SJCRH30 (cell line): ENCODE measurements around the gene CENPU. TPM values are rescaled to one million over a fixed set of nuclear protein-coding genes. Genes with fewer than 3 reads are reported as not detected.

ENCODE experiments used
- DNase-seq, 2 experiments: peaks; one replicate each; pipeline ENCODE4 v3.0.0-alpha.2; 2015 to 2020
- H3K27ac ChIP-seq: fragments of 250-450 bp; sonication (Bioruptor Pico); 2 replicates; pipeline ENCODE4 v1.5.1; 2020; ENCODE audit warnings: mild to moderate bottlenecking, moderate library complexity
- H3K27me3 ChIP-seq: fragments of 250-450 bp; sonication (Bioruptor Pico); 2 replicates; pipeline ENCODE4 v1.5.1; 2020; ENCODE audit warnings: mild to moderate bottlenecking, moderate library complexity
- H3K36me3 ChIP-seq: fragments of 250-450 bp; sonication (Bioruptor Pico); 2 replicates; pipeline ENCODE4 v1.5.1; 2020; ENCODE audit warnings: mild to moderate bottlenecking, moderate library complexity
- H3K4me1 ChIP-seq: fragments of 250-450 bp; sonication (Bioruptor Pico); 2 replicates; pipeline ENCODE4 v1.5.1; 2020; ENCODE audit warnings: mild to moderate bottlenecking, moderate library complexity
- H3K4me3 ChIP-seq: fragments of 250-450 bp; sonication (Bioruptor Pico); 2 replicates; pipeline ENCODE4 v1.5.1; 2020; ENCODE audit warnings: mild to moderate bottlenecking, moderate library complexity
- H3K9me3 ChIP-seq: fragments of 250-450 bp; sonication (Bioruptor Pico); replicated peaks from 2 replicates; pipeline ENCODE4 v1.5.1; 2020; ENCODE audit warnings: mild to moderate bottlenecking, moderate library complexity
- total RNA-seq: library from RNA; depleted of rRNA; stranded (reverse); fragments of >200 nt; shearing (Covaris generic); gene quantifications from 2 replicates; pipeline ENCODE4 v1.2.3, GENCODE V29; 2014

CENPU gene
- total RNA-seq, 1 experiment from 2014 or later: 59.4 TPM

DNA sequence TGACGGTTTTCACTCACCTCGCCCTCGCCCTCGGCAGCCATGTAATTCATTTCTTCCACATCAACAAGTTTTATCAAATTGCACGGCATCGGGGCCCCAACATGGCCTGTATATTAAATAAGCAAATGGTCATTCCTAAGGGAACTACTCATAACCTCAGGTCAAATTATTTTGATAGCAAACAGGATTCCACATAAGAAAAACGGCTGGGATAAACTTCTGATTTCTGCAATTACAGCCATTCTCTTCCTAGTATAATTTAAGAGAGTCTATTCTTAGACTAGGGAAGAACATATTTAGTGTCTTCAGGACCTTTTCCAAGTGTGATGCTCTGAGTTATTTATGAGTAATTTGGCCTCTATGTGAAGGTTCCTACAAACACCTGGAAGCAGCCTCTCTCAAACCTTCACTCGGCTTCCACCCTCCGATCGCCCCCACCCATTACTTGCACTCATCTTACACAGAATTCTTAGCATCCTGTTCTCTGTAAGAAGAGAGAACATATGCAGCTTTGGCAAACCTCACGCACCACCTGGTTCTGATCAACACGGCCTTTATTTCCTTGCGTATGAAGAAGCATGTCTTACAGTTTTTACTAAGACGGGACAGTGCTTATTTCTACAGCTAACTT lies 29.4 kb upstream of the CENPU start:
- H3K36me3 ChIP-seq: no peaks in the 10 kb centered on the region
- H3K27ac ChIP-seq: no peak overlapping the region
- H3K4me3 ChIP-seq: no peak overlapping the region
- peaks cover 3% of the 10 kb centered on the region; the same call in 1 of the 2 replicates for H3K4me1 ChIP-seq
- no peak for DNase-seq
- H3K27me3 ChIP-seq: no peaks in the 10 kb centered on the region
- H3K9me3 ChIP-seq: no peaks in the 10 kb centered on the region

DNA sequence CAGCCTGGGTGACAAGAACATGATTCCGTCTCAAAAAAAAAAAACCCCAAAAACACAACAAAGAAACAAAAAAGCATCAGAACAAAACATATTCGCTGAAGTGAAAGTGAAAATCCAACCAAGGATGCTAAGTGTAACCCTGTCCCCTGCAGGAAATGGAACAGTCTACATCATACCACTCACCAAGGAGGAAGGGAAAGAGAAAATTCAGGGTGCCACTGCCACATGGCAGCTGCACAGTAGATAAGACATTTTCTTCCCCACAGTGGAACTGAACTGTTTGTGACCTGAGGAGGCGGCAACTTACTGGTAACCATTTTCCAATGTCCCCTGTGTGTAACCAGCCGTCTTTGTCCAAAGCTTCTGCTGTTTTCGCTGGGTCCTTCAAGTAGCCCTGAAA lies 28.2 kb upstream of the CENPU start:
- Histone ChIP-seq H3K4me1 (peaks cover 3% of the 10 kb centered on the region; the same call in 1 of the 2 replicates), H3K27me3 (no peaks in the 10 kb centered on the region), H3K4me3 (no peak overlapping the region), H3K9me3 (no peaks in the 10 kb centered on the region), H3K27ac (no peak overlapping the region), H3K36me3 (no peaks in the 10 kb centered on the region)
- DNase-seq: no peak

DNA sequence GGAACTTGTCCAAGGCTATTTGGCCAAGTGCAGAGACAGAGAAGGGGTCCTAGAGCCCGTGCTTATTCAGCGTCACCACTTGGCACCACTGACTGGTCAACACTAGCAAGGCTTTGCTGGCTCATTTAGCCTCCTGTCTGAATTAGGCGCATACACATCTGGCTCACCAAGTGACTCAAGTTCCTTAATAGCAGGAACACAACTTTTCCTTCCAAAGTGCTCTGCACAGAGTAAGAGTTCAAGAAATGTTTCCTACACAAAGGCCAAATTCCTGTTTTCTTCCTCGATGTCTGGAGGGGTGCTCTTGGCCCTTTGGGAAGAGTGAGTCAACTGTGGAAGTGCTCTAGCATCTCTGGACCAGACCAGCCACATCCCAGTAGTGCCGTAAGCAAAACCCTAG lies 26.8 kb upstream of the CENPU start:
- H3K9me3 ChIP-seq: no peaks in the 10 kb centered on the region
- H3K4me3 ChIP-seq: no peak overlapping the region
- DNase-seq: no peak
- H3K27me3 ChIP-seq: no peaks in the 10 kb centered on the region
- H3K4me1 ChIP-seq: peaks cover 4% of the 10 kb centered on the region; the same call in 1 of the 2 replicates
- H3K27ac ChIP-seq: no peak overlapping the region
- H3K36me3 ChIP-seq: no peaks in the 10 kb centered on the region

DNA sequence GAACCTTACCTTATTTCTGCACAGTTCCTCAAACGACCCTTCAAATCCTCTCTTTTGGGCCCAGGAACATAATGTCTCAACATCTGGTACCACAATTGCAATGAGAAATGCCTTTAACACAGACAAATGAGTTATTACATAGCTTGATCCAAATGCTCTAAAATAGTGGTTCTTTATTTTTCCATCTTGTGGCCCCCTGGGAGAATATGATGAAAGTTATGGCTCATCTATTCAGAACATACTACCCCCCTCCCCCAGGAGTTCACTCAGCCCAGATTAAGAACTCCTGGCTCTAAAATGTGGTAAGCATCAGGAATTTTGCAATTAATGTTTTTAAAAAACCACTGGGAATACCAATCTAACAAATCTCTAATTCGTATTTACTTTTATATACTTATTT lies 23.9 kb upstream of the CENPU start:
- Histone ChIP-seq H3K4me3 (no peak overlapping the region), H3K27me3 (no peaks in the 10 kb centered on the region), H3K36me3 (no peaks in the 10 kb centered on the region), H3K27ac (no peak overlapping the region), H3K9me3 (no peaks in the 10 kb centered on the region), H3K4me1 (peaks cover 7% of the 10 kb centered on the region; the same call in 1 of the 2 replicates)
- no peak for DNase-seq

DNA sequence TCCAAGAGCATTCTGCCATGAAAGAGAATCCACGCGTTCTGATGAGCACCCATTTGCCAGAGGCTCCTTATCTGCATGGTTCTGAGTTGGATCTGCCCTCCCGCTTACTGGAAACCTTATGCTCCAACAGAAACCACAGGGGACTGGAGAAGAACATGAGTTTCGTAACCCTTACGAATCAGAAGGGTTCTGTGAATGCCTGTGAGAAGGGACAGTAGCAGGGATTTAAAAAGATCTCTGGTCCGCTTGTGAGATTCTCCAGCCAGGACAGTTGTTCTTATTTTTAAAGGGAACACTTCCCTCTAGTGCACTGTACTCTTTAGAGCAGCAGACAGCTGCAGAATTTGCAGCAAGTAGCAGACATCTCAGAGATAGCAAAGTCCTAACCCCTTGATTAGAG lies 22.5 kb upstream of the CENPU start:
- H3K27ac ChIP-seq: no peak overlapping the region
- peaks cover 12% of the 10 kb centered on the region for H3K4me1 ChIP-seq
- H3K36me3 ChIP-seq: no peaks in the 10 kb centered on the region
- H3K9me3 ChIP-seq: no peaks in the 10 kb centered on the region
- H3K4me3 ChIP-seq: no peak overlapping the region
- H3K27me3 ChIP-seq: no peaks in the 10 kb centered on the region
- DNase-seq: no peak

DNA sequence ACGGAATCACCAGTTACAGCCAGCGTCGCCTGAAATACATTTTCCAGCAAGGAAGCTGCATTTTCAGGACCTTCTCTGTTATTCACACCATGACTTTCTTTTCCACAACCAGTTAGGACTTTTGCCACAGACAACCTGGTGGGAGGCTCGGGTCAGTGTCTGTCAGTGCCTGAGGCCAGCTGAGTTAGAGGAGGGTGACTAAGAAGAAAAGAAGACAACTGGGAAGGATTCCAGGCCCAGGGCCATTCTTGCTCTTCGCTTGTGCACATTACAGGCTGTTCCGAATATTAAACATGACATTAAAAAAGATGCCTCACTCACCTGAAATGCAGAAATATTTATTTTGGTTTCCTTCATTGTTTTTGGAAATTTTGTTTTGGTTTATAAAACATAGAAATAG lies 21.4 kb upstream of the CENPU start:
- no peak for DNase-seq
- Histone ChIP-seq H3K4me1 (peaks cover 18% of the 10 kb centered on the region), H3K27me3 (no peaks in the 10 kb centered on the region), H3K27ac (no peak overlapping the region), H3K36me3 (no peaks in the 10 kb centered on the region), H3K4me3 (no peak overlapping the region), H3K9me3 (no peaks in the 10 kb centered on the region)

DNA sequence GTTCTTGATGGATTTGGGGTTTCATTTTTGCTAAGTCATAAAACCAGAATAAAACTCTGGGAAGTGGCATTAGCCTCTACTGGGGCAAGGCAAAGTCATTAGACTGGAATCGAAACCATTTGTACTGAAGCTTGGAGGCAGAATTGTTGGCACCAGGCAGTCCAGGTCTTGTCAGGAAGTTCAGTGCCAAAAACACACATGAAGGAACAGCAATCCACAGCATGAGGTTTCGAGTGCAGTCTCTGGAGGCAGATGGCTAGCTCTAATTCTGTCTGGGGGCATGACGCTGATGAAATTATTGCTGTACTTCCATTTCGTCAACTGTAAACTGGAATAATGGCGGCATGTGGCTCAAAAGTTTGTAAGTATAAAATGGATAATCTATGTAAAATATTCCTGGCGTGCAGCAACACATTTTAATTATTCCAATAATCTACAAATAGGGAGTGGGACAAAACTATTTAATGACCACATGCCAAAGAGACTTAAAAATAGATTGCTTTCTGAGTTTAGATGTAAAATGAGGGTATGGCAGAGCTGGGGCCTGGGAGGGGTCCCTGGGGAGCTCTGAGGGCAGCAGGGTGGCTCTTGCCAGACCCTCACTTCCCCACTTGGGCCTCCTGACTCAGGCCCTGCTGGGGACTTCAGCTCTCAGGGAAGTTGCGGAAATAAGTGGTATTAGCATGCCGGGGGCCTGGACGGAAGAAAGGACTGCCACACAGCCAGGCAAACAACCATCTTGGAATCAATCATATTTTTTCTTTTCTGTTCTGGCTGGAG lies 18.8 kb upstream of the CENPU start:
- Histone ChIP-seq H3K27me3 (no peaks in the 10 kb centered on the region), H3K4me1 (peaks cover 14% of the 10 kb centered on the region), H3K9me3 (no peaks in the 10 kb centered on the region), H3K27ac (no peak overlapping the region), H3K36me3 (no peaks in the 10 kb centered on the region), H3K4me3 (no peak overlapping the region)
- DNase-seq: no peak

DNA sequence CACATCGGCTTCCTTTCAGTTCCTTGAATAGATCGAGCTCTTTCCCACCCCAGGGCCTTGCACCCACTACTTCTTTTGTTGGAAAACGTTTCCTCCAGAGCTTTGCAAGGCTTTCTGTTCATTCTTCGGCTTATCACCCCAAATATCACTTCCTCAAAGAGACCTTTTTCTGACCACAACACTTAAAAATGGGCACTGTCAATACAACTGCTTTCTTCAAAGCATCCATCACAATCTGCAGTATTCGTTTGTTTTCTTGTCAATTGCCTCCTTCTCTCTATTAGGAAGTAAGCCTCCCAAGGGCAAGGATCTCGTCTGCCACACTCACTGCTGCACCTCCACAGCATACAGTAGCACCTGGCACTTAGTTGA lies 17.7 kb upstream of the CENPU start:
- H3K9me3 ChIP-seq: no peaks in the 10 kb centered on the region
- no peaks in the 10 kb centered on the region for H3K36me3 ChIP-seq
- H3K27ac ChIP-seq: 0 out of 2 replicates have a peak overlapping the region, but pooled peaks have one; percentile 19
- H3K27me3 ChIP-seq: no peaks in the 10 kb centered on the region
- DNase-seq: no peak
- H3K4me3 ChIP-seq: no peak overlapping the region
- H3K4me1 ChIP-seq: peaks cover 15% of the 10 kb centered on the region

DNA sequence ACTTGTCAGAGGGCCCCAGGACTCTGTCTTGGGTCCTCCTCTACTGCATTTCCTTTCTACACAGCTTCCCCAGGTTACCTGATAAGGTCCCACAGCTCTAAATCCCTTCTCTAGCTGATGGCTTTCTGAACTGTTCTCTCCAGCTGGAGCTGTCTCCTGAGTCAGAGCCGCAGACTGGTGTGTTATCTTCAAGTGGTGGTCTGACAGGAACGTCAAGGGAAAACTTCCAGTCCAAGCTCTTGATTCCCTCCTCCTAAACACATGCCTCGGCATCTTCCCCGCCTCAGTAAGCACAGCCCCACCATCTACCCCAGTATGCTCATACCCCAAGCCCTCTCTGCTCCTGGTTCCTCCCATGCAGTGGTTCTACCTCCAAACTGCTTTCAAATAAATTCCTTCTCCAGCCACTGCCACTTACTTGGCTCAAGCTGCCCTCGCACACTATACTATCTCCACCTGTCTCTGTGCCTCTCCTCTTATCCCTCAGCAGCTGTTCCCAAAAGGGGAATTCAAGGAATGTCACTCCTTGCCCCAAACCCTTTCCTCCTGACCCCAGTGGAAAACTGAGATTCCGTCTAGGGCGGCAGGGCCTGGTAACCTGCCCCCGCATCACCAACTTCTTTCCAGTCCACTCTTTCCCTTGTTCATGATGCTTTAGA lies 17.2 kb upstream of the CENPU start:
- Histone ChIP-seq H3K4me1 (peaks cover 20% of the 10 kb centered on the region), H3K27ac (peak overlapping the region; percentile 19; the same call in 1 of the 2 replicates), H3K4me3 (no peak overlapping the region), H3K27me3 (no peaks in the 10 kb centered on the region), H3K9me3 (no peaks in the 10 kb centered on the region), H3K36me3 (no peaks in the 10 kb centered on the region)
- peak; percentile 68 to 81 for DNase-seq

DNA sequence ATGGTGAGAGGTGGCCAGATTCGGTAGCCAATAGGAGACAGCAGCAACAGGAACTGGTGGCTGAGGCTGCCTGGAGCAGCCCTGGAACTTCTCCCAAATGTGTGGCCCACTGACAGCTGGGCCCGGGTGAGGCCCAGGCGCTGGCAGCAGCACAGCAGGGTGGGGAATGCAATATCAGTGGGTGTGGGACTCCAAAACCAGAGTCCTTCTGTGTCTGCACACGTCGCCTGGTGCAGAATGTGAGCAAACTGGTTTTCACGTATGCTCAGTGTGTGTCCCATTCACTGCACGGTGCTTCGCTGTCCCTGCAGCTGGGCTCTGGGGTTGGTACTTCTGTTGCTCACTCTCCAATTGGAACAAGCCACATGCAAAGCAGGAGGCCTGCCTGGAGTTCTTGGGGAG lies 14.4 kb upstream of the CENPU start:
- peaks cover 17% of the 10 kb centered on the region for H3K4me1 ChIP-seq
- H3K4me3 ChIP-seq: no peak overlapping the region
- H3K27me3 ChIP-seq: no peaks in the 10 kb centered on the region
- no peaks in the 10 kb centered on the region for H3K36me3 ChIP-seq
- no peak overlapping the region for H3K27ac ChIP-seq
- no peak for DNase-seq
- H3K9me3 ChIP-seq: no peaks in the 10 kb centered on the region

DNA sequence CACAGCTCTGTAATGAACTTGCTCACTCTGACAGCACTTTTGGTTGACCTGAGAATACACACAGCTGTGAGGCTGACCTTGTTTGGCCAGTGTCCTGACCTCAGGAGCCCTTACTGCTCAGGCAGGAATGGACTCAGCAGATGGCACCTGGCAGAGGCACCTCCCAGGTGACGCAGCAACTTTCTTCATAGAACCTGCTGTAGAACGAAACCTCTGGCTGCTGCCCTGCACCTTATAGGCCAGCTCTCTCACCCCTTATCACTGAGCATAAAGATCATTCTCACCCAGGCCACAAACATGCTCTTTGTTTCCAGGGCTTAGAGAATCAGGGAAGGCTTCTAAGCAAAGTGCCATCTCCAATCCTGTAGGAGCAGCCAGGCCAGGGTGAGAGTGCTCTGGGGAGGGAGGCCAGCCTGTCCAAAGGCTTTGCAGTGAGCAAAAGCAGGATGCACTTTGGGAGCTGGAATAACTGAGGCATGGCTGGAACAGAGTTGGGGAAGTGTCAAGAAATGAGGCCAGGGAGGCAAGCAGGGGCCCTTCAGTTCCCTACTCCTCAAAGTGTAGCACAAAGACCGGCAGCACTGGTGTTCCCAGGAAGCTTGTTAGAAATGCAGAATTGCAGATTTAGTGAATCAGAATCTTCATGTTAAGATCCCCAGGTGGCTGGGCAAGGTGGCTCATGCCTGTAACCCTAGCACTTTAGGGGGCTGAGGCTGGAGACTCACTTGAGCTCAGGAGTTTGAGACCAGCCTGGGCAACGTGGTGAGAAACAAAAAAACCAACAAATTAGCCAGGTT lies 13.3 kb upstream of the CENPU start:
- Histone ChIP-seq H3K4me3 (no peak overlapping the region), H3K27me3 (no peaks in the 10 kb centered on the region), H3K36me3 (no peaks in the 10 kb centered on the region), H3K9me3 (no peaks in the 10 kb centered on the region), H3K27ac (no peak overlapping the region), H3K4me1 (peaks cover 17% of the 10 kb centered on the region)
- DNase-seq: no peak

DNA sequence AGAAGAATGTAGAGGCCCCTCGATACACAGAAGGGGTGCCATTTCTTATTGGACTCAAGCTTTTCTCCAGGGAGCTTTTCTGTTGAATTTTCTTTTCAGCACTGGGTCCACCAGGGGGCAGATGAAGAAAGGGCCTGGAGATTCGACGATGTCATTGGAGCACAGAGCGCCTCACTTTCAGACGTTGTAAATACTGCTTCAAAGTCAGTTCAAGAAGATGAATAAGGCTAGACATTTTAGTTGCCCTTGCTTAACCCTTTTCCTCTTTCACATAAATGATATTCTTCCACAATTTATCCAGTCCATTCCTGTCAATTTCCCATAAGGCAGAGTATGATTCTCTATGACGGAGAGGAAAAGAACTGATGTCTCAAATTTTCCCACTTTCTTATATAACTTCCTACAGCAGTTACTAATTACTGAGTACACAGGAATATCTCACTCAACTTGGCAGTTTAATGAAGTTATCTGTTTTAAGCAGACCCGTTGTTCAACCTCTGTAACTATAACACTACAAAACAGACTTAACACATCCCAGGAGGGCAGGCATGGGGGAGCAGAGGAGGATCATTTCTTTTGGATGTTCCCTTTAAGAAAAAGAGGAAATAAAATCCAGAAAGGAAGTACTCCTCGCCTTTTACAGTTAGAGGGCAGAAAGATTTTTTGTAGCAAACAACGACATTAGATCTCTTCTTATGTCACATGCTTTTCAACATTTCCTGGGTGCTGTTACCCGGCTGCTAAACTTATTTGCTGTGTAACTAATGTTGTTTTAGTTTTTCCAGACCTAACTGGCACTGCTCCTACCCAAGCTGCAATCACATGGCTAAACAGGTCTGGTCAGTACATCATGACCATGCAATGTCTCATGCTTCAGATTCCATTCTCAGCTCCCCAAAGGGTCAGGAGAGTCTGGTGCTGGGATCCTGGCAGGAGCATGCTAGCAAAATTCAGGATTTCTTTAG lies 12.2 kb upstream of the CENPU start:
- Histone ChIP-seq H3K4me1 (peaks cover 12% of the 10 kb centered on the region; the same call in 1 of the 2 replicates), H3K36me3 (no peaks in the 10 kb centered on the region), H3K27me3 (no peaks in the 10 kb centered on the region), H3K9me3 (no peaks in the 10 kb centered on the region), H3K27ac (no peak overlapping the region), H3K4me3 (no peak overlapping the region)
- peak; percentile 53 to 74 for DNase-seq

DNA sequence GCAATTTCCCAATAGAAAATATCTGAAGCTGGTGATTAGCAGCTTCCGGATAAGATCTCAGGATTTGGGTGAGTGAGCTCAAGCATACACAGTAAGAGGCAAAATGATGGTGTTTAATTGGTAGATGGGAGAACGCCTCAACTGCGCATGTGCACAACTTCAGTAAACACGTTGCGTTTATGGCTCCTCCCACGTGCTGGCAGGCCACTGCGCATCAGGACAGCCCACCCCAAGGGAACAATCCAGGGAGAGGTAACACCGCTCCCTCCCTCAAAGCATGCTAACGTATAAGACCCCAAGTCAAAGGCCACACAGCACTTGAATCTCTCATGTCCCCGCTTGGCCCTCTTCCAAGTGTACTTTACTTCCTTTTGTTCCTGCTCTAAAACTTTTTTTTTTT lies 10.3 kb upstream of the CENPU start:
- Histone ChIP-seq H3K4me1 (0 out of 2 replicates have a peak, but pooled peaks cover 6% of the 10 kb centered on the region), H3K27ac (no peak overlapping the region), H3K27me3 (no peaks in the 10 kb centered on the region), H3K4me3 (no peak overlapping the region), H3K9me3 (no peaks in the 10 kb centered on the region), H3K36me3 (no peaks in the 10 kb centered on the region)
- DNase-seq: no peak

DNA sequence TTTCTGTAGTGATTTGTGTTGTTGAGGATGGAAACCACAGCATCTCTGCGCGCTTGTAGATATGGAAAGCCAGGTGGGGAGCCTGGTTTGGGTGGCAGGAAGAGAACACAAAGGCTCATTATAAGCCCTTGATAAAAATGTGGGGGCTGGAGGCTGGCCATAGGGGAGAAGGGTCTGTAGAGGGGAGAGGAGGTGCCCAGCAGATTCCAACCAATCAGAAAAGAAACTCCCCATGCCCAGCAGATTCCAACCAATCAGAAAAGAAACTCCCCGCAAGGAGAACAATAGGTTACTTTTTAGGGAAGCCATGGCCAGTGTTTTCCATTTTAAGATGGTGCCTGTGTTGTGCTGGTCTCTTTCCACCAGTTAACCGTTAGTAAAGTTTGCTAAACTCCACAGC lies 9.8 kb upstream of the CENPU start:
- Histone ChIP-seq H3K27ac (no peak overlapping the region), H3K4me3 (no peak overlapping the region), H3K9me3 (no peaks in the 10 kb centered on the region), H3K4me1 (0 out of 2 replicates have a peak, but pooled peaks cover 6% of the 10 kb centered on the region), H3K36me3 (no peaks in the 10 kb centered on the region), H3K27me3 (no peaks in the 10 kb centered on the region)
- DNase-seq: no peak
